ENCODE results near the gene CYP2B6.
"Not testable (repeated sequence)": the region's sequence is repeated elsewhere in the genome, so short reads cannot be mapped to it uniquely, and the experiment has no call there.

Gene CYP2B6

GRCh38 chr19:40954573-40954972 is 36.5 kb upstream of the CYP2B6 start:
- no peak for TF ChIP-seq CTCF (IDR thresholded peaks at IDR 0.05; ENCODE audit: insufficient read depth, low read depth, low read length, missing control alignments)
- H3K4me3 ChIP-seq (ENCODE audit: low read length) = no peak overlapping the region
- no peak for DNase-seq (ENCODE audit: low read depth)

DNA sequence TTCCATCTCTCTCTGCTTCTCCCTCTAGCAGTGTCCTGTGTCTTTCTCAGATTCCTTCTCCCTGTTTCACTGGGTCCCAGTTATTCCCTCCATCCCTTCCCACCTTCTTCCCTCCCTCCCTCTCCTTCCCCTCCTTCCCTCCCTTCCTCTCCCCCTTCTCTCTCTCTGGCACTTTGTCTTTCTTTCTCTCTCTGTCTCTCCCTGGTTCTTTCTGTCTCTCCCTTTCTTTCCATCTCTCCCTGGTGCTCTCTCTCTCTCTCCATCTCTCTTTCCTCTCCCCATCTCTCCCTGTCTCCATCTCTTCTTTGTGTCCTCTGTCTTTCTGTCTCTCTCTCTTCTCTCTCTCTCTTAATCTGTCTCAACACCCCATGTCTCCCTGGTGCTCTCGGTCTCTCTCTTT is 31.7 kb upstream of the CYP2B6 start:
- no peak for DNase-seq (ENCODE audit: low read depth)
- H3K4me3 ChIP-seq (ENCODE audit: low read length) = no peak overlapping the region
- TF ChIP-seq CTCF (IDR thresholded peaks at IDR 0.05; ENCODE audit: insufficient read depth, low read depth, low read length, missing control alignments) = no peak

DNA sequence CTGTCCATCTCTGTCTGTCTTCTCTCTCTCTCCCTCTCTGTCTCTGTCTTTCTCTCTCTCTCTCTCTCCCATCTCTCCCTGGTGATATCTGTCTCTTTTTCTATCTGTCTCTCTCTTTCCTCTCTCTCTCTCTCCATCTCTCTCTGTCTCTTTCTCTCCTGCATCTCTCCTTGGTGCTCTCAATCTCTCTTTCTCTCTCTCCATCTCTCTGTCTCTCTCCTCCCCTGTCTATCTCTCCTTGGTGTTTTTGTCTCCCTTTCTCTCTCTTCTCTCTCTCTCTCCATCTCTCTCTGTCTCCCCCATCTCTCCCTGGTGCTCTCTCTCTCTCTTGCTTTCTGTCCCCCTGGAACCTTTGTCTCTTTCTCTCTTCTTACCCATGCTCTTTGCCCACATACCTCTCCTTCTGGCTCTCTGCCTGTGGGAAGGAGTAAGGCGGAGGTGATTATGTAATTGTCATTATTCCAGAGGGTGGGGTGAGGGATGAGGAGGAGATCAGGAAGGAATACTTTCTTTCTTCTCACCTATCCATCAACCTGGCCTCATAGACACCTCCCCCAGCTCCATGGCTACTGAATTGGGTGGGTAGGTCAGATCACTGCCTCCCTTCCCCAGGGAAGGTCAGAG is 30.9 kb upstream of the CYP2B6 start:
- TF ChIP-seq CTCF (IDR thresholded peaks at IDR 0.05; ENCODE audit: insufficient read depth, low read depth, low read length, missing control alignments) = no peak
- H3K4me3 ChIP-seq (ENCODE audit: low read length) = no peak overlapping the region
- no peak for DNase-seq (ENCODE audit: low read depth)

- no peak overlapping the region for H3K4me3 ChIP-seq (ENCODE audit: low read length)
- DNase-seq (ENCODE audit: low read depth) = no peak
- no peak for TF ChIP-seq CTCF (IDR thresholded peaks at IDR 0.05; ENCODE audit: insufficient read depth, low read depth, low read length, missing control alignments)
These were observed 30.3 kb upstream of the CYP2B6 start for GRCh38 chr19:40960780-40961179.

DNA sequence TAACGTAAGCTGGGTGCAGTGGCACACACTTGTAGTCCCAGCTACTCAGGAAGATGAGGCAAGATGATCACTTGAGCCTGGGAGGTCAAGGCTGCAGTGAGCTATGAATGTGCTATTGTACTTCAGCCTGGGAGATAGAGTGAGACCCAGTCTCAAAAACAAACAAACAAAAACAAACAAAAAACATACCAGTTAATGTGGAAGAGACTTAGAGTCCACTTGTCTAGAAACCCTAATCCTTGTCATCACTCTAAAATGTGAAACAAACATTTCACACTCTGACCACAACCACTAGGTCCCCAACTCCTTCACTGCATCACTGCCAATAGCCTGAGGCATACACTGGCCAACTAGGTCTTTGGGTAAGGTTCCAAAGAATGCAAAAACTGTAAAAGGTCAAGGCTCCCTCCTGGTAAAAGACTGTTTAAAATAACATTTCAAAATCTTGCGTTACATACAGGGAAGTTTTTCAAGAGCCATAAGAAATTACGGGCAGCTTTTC is 28.6 kb upstream of the CYP2B6 start:
- TF ChIP-seq CTCF (IDR thresholded peaks at IDR 0.05; ENCODE audit: insufficient read depth, low read depth, low read length, missing control alignments) = no peak
- DNase-seq (ENCODE audit: low read depth) = no peak
- no peak overlapping the region for H3K4me3 ChIP-seq (ENCODE audit: low read length)

GRCh38 chr19:40964361-40964760 is 26.7 kb upstream of the CYP2B6 start:
- not testable (repeated sequence) for H3K4me3 ChIP-seq (ENCODE audit: low read length); DNase-seq (ENCODE audit: low read depth)

DNA sequence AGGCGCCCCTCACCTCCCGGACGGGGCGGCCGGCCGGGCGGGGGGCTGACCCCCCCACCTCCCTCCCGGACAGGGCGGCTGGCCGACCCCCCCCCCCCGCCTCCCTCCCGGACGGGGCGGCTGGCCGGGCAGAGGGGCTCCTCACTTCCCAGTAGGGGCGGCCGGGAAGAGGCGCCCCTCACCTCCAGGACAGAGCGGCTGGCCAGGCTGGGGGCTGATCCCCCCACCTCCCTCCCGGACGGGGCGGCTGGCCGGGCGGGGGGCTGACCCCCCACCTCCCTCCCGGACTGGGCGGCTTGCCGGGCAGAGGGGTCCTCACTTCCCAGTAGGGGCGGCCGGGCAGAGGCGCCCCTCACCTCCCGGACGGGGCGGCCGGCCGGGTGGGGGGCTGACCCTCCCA is 25.7 kb upstream of the CYP2B6 start:
- H3K4me3 ChIP-seq (ENCODE audit: low read length); DNase-seq (ENCODE audit: low read depth): not testable (repeated sequence)

DNA sequence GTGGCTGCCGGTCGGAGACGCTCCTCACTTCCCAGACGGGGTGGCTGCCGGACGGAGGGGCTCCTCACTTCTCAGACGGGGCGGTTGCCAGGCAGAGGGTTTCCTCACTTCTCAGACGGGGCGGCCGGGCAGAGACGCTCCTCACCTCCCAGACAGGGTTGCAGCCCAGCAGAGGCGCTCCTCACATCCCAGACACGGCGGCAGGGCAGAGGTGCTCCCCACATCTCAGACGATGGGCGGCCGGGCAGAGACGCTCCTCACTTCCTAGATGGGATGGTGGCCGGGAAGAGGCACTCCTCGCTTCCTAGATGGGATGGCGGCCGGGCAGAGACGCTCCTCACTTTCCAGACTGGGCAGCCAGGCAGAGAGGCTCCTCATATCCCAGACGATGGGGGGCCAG is 24.5 kb upstream of the CYP2B6 start:
- DNase-seq (ENCODE audit: low read depth); H3K4me3 ChIP-seq (ENCODE audit: low read length): not testable (repeated sequence)

DNA sequence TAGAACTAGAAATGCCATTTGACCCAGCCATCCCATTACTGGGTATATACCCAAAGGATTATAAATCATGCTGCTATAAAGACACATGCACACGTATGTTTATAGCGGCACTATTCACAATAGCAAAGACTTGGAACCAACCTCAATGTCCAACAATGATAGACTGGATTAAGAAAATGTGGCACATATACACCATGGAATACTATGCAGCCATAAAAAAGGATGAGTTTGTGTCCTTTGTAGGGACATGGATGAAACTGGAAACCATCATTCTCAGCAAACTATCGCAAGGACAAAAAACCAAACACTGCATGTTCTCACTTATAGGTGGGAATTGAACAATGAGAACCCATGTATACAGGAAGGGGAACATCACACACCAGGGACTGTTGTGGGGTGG is 23.0 kb upstream of the CYP2B6 start:
- not testable (repeated sequence) for DNase-seq (ENCODE audit: low read depth); H3K4me3 ChIP-seq (ENCODE audit: low read length)

GRCh38 chr19:40969721-40970120 is 21.4 kb upstream of the CYP2B6 start:
- DNase-seq (ENCODE audit: low read depth); H3K4me3 ChIP-seq (ENCODE audit: low read length): not testable (repeated sequence)

GRCh38 chr19:40970396-40971345 is 20.4 kb upstream of the CYP2B6 start:
- not testable (repeated sequence) for H3K4me3 ChIP-seq (ENCODE audit: low read length); DNase-seq (ENCODE audit: low read depth)

Measured in epithelial cell of esophagus (primary cell).